ENCODE measurements around the gene DIAPH2. TPM values are rescaled to one million over a fixed set of nuclear protein-coding genes. Genes with fewer than 3 reads are reported as not detected.
"Not testable (repeated sequence)": the region's sequence is repeated elsewhere in the genome, so short reads cannot be mapped to it uniquely, and the experiment has no call there.

Gene DIAPH2
- total RNA-seq, 4 donors from 2014 or later, result 11.1 to 26.5 (median 18.7) TPM

GRCh38 chrX:96722781-96723180 lies 38.1 kb downstream of the DIAPH2 start:
- Histone ChIP-seq H3K4me3 (replicated peaks in 1 of 3) (no peak overlapping the region), H3K27ac (no peak overlapping the region), H3K4me1 (no peaks in the 10 kb centered on the region), H3K27me3 (no peaks in the 10 kb centered on the region), H3K9me3 (no peaks in the 10 kb centered on the region), H3K36me3 (no peaks in the 10 kb centered on the region)
- intact Hi-C loops (cut with DNase I), result no loop called here
- no peak for DNase-seq
- TF ChIP-seq POLR2A (IDR thresholded peaks at IDR 0.05), result no peak
- TF ChIP-seq CTCF (IDR thresholded peaks at IDR 0.05), result no peak
- WGBS, 2 donors, result 94 to 95% methylated on average over 2 of the region's 2 CpGs

GRCh38 chrX:96729053-96729452 lies 44.4 kb downstream of the DIAPH2 start:
- Histone ChIP-seq H3K9me3 (no peaks in the 10 kb centered on the region), H3K4me1 (no peaks in the 10 kb centered on the region), H3K27me3 (no peaks in the 10 kb centered on the region), H3K27ac (no peak overlapping the region), H3K4me3 (replicated peaks in 1 of 3) (no peak overlapping the region), H3K36me3 (no peaks in the 10 kb centered on the region)
- no peak for DNase-seq
- TF ChIP-seq CTCF (IDR thresholded peaks at IDR 0.05), result no peak
- no peak for TF ChIP-seq POLR2A (IDR thresholded peaks at IDR 0.05)
- WGBS, 2 donors, result 80 to 88% methylated on average over 1 of the region's 1 CpG
- intact Hi-C loops (cut with DNase I), result no loop called here

- Histone ChIP-seq H3K4me3 (replicated peaks in 1 of 3) (no peak overlapping the region), H3K27me3 (no peaks in the 10 kb centered on the region), H3K9me3 (no peaks in the 10 kb centered on the region), H3K27ac (no peak overlapping the region), H3K36me3 (no peaks in the 10 kb centered on the region), H3K4me1 (no peaks in the 10 kb centered on the region)
- 74 to 79% methylated on average over 2 of the region's 2 CpGs for WGBS, 2 donors
- DNase-seq, result no peak
- intact Hi-C loops (cut with DNase I), result no loop called here
- TF ChIP-seq POLR2A (IDR thresholded peaks at IDR 0.05), result no peak
- no peak for TF ChIP-seq CTCF (IDR thresholded peaks at IDR 0.05)
Measured at GRCh38 chrX:96729868-96730643, 45.4 kb downstream of the DIAPH2 start.

GRCh38 chrX:96731000-96731399 lies 46.4 kb downstream of the DIAPH2 start:
- WGBS, 2 donors, result 77 to 85% methylated on average over 3 of the region's 3 CpGs
- H3K36me3 ChIP-seq; H3K27ac ChIP-seq; H3K4me3 ChIP-seq (replicated peaks in 1 of 3); H3K4me1 ChIP-seq; H3K27me3 ChIP-seq; H3K9me3 ChIP-seq; DNase-seq; intact Hi-C loops (cut with DNase I): not testable (repeated sequence)

GRCh38 chrX:96743367-96744073 lies 58.9 kb downstream of the DIAPH2 start:
- H3K27ac ChIP-seq, result no peak overlapping the region

More at GRCh38 chrX:96743367-96744073, 58.9 kb downstream of the DIAPH2 start:
- intact Hi-C loops (cut with DNase I), result no loop called here
- no peaks in the 10 kb centered on the region for H3K4me1 ChIP-seq
- DNase-seq, result no peak
- H3K36me3 ChIP-seq, result no peaks in the 10 kb centered on the region
- no peaks in the 10 kb centered on the region for H3K9me3 ChIP-seq
- 96 to 100% methylated on average over 1 of the region's 1 CpG for WGBS, 2 donors
- H3K4me3 ChIP-seq (replicated peaks in 1 of 3), result no peak overlapping the region
- no peaks in the 10 kb centered on the region for H3K27me3 ChIP-seq
- TF ChIP-seq CTCF (IDR thresholded peaks at IDR 0.05), result no peak
